AG09319 (cell line): Measurements from ENCODE around the gene RGL1.

ENCODE experiments used
- DNase-seq: peaks from one replicate; pipeline ENCODE4 v3.0.0-alpha.2; 2010; ENCODE audit warnings: low read depth; ENCODE audit errors: extremely low read depth
- CTCF ChIP-seq: IDR thresholded peaks from 2 replicates; pipeline ENCODE4 v1.5.1; 2011; ENCODE audit warnings: low read depth, mild to moderate bottlenecking, inconsistent platforms, low read length, moderate library complexity

Gene RGL1

GRCh38 chr1:183806125-183806524 lies 1.2 kb downstream of the RGL1 start:
- no peak for TF ChIP-seq CTCF

GRCh38 chr1:183806675-183807074 lies 1.8 kb downstream of the RGL1 start:
- no peak for DNase-seq
- TF ChIP-seq CTCF = no peak

More at GRCh38 chr1:183806125-183806524, 1.2 kb downstream of the RGL1 start:
- no peak for DNase-seq

- no peak for DNase-seq
- TF ChIP-seq CTCF = no peak
Observed at GRCh38 chr1:183807549-183808168, 2.7 kb downstream of the RGL1 start.

GRCh38 chr1:183808296-183809027 lies 3.5 kb downstream of the RGL1 start:
- TF ChIP-seq CTCF = no peak

GRCh38 chr1:183810121-183810520 lies 5.2 kb downstream of the RGL1 start:
- DNase-seq = no peak
- TF ChIP-seq CTCF = no peak

More at GRCh38 chr1:183808296-183809027, 3.5 kb downstream of the RGL1 start:
- no peak for DNase-seq

DNA sequence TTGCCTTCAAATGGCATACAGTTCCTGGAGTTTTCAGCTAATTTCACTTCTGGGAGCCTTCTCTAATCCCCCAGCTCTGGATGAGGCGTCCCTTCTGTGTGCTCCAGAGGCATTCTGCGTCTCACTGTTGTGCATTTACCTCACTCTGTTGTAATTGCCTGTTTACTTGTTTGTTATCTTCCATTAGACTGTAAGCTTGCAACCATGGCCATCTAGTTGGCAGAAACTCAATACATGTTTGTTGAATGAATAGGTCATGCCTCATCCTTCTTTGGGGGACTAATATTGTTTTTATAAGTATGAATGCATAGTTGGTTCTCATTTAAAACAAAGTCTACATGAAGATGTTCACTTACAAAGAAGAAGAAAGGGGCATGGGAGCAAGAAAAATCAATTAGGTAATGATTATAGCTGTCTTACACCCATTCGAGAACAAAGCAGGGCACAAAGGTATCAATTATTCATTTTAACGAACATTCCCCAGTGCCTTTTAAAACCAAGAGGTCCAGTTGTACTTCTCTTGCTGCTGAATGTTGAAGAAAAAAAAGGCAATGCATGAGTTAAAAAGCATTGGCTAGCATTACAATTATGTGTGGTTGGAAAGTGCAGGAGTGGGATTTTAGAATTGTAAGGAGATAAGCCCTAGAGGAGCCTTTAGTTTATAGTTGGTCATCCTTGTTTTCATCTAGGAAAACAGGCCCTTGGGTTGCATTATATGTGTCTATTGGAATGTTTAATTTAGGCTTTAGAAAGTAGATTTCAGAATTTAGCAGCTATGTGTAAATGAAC lies 6.0 kb downstream of the RGL1 start:
- DNase-seq = no peak
- no peak for TF ChIP-seq CTCF

- no peak for DNase-seq
- TF ChIP-seq CTCF = no peak
Observed at GRCh38 chr1:183812128-183812527, 7.2 kb downstream of the RGL1 start.
